Uterus (tissue), 2 donors: ENCODE measurements around the gene SH3PXD2A.

ENCODE experiments used
- CTCF ChIP-seq, 4 experiments: fragments of 200-600 bp in 2 of 4; fragments of 450-650 bp in 2 of 4; sonication (generic) in 2 of 4; IDR thresholded peaks; one replicate each; pipeline ENCODE4 v1.5.1; 2016 to 2019; ENCODE audit warnings: antibody characterized with exemption in 4 of 4, mild to moderate bottlenecking in 2 of 4, moderate library complexity in 1 of 4
- POLR2A ChIP-seq, 2 donors: fragments of 450-650 bp; IDR thresholded peaks; one replicate each; pipeline ENCODE4 v1.6.1; 2016; ENCODE audit warnings: antibody characterized with exemption in 2 of 2, mild to moderate bottlenecking in 1 of 2, moderate library complexity in 1 of 2

- no peak for TF ChIP-seq CTCF (IDR thresholded peaks at IDR 0.05)
- no peak for TF ChIP-seq POLR2A (IDR thresholded peaks at IDR 0.05)
These were observed 40.8 kb upstream of the SH3PXD2A start for GRCh38 chr10:103896225-103896624.
